ENCODE data around the gene QSOX1.

The QSOX1 gene

DNA sequence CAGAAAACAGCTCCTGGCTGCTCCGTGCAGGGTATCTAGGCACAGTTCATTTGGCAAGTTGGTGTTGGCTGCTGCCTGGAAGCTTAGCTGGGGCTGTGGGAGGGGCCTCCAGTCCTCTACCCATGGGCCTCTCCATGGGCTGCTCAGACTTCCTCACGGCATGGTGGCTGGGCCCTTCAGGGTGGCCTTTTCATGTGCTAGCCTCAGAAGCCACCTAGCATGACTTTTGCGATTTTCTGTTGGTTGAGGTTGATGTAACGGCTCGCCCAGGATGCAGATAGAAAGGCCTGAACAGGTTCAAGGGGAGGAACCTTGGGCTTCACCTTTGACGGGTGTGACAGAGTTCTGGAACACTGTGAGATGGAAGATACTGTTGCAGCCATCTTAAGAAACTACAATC lies 49.6 kb downstream of the QSOX1 start:
- TF ChIP-seq, protein P1, sequence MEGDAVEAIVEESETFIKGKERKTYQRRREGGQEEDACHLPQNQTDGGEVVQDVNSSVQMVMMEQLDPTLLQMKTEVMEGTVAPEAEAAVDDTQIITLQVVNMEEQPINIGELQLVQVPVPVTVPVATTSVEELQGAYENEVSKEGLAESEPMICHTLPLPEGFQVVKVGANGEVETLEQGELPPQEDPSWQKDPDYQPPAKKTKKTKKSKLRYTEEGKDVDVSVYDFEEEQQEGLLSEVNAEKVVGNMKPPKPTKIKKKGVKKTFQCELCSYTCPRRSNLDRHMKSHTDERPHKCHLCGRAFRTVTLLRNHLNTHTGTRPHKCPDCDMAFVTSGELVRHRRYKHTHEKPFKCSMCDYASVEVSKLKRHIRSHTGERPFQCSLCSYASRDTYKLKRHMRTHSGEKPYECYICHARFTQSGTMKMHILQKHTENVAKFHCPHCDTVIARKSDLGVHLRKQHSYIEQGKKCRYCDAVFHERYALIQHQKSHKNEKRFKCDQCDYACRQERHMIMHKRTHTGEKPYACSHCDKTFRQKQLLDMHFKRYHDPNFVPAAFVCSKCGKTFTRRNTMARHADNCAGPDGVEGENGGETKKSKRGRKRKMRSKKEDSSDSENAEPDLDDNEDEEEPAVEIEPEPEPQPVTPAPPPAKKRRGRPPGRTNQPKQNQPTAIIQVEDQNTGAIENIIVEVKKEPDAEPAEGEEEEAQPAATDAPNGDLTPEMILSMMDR (IDR thresholded peaks at IDR 0.05; ENCODE audit: insufficient read depth, low read depth, low read length, missing control alignments) = no peak
- H3K4me3 ChIP-seq (ENCODE audit: low read depth, low read length) = no peak overlapping the region
- no peak for DNase-seq (ENCODE audit: low read depth)

DNA sequence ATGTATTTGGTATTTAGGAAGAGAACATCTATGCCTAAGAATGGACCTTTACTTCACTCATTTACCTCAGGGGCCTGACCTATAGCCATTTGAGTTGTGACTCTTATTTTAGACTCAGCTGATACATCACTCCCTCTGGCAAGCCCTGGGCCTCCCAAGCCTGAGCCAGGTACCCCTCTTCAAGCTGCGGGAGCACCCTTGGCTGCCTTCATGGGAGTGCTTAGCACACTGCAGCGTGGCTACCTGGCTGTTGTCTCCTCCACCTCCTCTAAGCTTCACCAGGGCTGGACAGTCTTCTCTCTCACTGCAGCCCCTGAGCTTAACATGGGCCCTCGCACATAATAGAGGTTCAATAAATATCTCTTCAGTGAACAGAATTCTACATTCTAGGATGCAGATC lies 51.9 kb downstream of the QSOX1 start:
- H3K4me3 ChIP-seq (ENCODE audit: low read depth, low read length) = no peak overlapping the region
- TF ChIP-seq, protein P1 (IDR thresholded peaks at IDR 0.05; ENCODE audit: insufficient read depth, low read depth, low read length, missing control alignments) = no peak
- no peak for DNase-seq (ENCODE audit: low read depth)

DNA sequence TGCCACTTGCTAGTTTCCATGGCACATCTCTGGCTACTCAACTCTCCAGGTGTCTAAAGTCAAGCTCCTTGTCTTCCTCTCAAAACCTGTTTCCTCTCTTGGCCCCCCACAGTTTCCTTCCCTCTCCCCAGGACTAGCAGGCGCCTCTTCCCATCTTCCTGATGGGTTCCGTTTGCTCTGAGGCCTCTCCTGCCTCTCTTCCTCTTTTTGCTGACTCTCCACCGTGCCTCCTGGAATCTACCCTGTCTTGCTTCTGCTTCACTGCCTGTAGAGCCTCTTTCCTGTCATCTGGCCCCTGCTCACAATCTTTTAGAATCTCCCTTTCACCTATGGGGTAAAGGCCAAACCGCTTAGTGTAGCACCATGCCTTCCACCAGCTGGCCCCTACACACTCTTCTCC lies 53.6 kb downstream of the QSOX1 start:
- no peak for DNase-seq (ENCODE audit: low read depth)
- H3K4me3 ChIP-seq (ENCODE audit: low read depth, low read length) = no peak overlapping the region
- TF ChIP-seq, protein P1 (IDR thresholded peaks at IDR 0.05; ENCODE audit: insufficient read depth, low read depth, low read length, missing control alignments) = no peak

DNA sequence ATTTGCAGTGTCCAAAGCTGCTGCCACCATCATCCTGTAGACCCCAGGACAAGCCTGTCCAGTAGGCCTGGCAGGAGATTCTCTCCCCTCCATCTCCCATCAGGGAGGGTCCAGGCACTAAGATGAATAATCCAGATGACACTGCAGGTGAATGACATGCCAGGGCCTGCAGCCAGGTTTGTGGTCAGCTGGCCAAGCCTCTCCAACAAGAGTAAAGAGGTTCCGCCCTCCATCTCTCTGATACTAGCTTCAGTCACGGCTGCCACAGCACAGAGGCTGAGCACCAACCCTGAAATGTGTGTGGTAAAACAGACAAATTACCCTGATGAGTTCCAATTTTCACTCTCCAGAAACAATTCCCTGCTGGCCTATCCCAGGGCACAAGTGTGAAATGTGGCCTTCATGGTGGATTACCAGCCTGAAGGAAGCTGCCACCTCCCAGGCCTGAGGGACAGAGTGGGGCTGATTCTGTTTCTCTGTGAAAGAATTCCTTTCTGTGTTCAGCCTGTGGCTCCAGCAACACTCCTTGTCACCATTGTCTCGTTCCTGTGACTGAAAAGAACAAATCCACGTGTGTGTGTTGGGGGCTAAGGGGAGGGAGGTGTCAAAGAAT lies 55.4 kb downstream of the QSOX1 start:
- TF ChIP-seq, protein P1 (IDR thresholded peaks at IDR 0.05; ENCODE audit: insufficient read depth, low read depth, low read length, missing control alignments) = no peak
- DNase-seq (ENCODE audit: low read depth) = no peak
- H3K4me3 ChIP-seq (ENCODE audit: low read depth, low read length) = no peak overlapping the region

DNA sequence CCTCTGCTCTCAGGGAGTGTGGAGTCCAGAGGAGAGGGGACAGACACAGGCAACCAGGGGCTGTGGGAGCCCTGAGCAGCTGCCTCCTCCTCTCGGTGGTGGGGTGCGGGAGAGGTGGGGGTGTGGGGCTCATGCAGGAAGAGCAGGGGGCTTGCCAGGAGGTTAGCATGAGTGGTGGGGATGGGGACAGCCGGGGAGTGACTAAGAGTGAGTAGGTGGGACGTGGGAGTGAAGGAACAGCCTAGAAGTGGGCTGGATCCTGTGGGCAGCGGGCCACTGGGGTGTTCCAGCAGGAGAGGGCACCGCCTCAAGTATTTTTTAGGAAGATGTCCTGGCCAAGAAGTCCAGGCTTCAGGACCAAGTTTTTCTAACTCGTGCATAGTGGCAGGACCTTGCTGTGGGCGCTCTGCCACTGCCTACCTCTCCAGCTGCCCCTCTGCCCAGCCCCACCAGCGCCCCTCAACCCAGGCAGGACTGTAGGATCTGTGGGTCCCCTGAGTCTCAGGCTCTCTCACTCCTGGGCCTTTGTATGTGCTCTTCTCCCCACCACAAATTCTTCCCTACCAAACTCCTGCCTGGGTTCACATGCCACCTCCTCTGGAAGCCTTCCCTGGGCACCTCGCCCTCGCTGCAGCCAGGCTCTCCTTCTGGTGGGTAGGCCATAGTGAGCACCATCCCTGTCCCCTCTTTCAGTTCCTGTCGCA lies 56.6 kb downstream of the QSOX1 start:
- no peak for DNase-seq (ENCODE audit: low read depth)
- H3K4me3 ChIP-seq (ENCODE audit: low read depth, low read length) = no peak overlapping the region
- TF ChIP-seq, protein P1 (IDR thresholded peaks at IDR 0.05; ENCODE audit: insufficient read depth, low read depth, low read length, missing control alignments) = no peak

DNA sequence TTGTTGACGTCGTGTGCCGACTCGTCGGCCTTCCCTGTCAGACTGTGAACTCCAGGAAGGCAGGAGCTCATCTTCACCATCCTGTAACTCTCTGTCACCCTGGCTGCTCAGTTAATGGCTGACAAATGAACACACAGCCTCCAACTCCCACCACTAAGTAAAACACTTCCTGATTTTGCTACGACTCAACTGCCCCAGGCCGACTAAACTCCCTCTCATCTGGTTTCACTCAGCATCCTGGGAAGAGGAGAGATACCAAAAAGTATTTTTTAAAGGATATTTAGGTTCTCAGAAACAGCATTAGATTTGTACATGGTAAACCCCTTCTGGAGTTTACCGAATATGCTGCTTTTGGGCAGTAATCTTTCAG lies 57.2 kb downstream of the QSOX1 start:
- H3K4me3 ChIP-seq (ENCODE audit: low read depth, low read length) = no peak overlapping the region
- TF ChIP-seq, protein P1 (IDR thresholded peaks at IDR 0.05; ENCODE audit: insufficient read depth, low read depth, low read length, missing control alignments) = no peak
- DNase-seq (ENCODE audit: low read depth) = no peak

All from GM12865 (cell line).